Activated T-cell treated with anti-CD3 and anti-CD28 coated beads, Interleukin-2, amount 50 U/mL, for 24 hours (primary cell): ENCODE measurements around the gene CFP.

Source experiments
- DNase-seq: peaks from one replicate; pipeline ENCODE4 v3.0.0-alpha.2; 2020
- H3K27ac Mint-ChIP-seq: 2 replicates; pipeline ENCODE4 v1.8.0; 2020; ENCODE audit warnings: mild to moderate bottlenecking, mixed read lengths
- H3K27me3 Mint-ChIP-seq: 2 replicates; pipeline ENCODE4 v1.8.0; 2020; ENCODE audit warnings: mixed read lengths
- H3K36me3 Mint-ChIP-seq: 2 replicates; pipeline ENCODE4 v1.8.0; 2020; ENCODE audit warnings: low read depth, mixed read lengths
- H3K4me1 Mint-ChIP-seq: 2 replicates; pipeline ENCODE4 v1.8.0; 2020; ENCODE audit warnings: low read depth, mixed read lengths
- H3K4me3 Mint-ChIP-seq: 2 replicates; pipeline ENCODE4 v1.8.0; 2020; ENCODE audit warnings: mild to moderate bottlenecking, moderate library complexity, mixed read lengths
- H3K9me3 Mint-ChIP-seq: 2 replicates; pipeline ENCODE4 v1.8.0; 2020; ENCODE audit warnings: mixed read lengths

CFP gene

GRCh38 chrX:47597222-47597621, 32.5 kb downstream of the CFP start:
- peaks cover 15% of the 10 kb centered on the region for H3K9me3 Mint-ChIP-seq
- peaks cover 17% of the 10 kb centered on the region for H3K4me1 Mint-ChIP-seq
- H3K27ac Mint-ChIP-seq = no peak overlapping the region
- peaks cover 7% of the 10 kb centered on the region for H3K27me3 Mint-ChIP-seq
- no peak for DNase-seq
- H3K36me3 Mint-ChIP-seq = no peaks in the 10 kb centered on the region
- H3K4me3 Mint-ChIP-seq = no peak overlapping the region

- H3K4me3 Mint-ChIP-seq = no peak overlapping the region
- H3K9me3 Mint-ChIP-seq = peaks cover 15% of the 10 kb centered on the region
- H3K27me3 Mint-ChIP-seq = peaks cover 7% of the 10 kb centered on the region
- H3K4me1 Mint-ChIP-seq = peaks cover 17% of the 10 kb centered on the region
- DNase-seq = no peak
- H3K27ac Mint-ChIP-seq = peak overlapping the region; percentile 46
- no peaks in the 10 kb centered on the region for H3K36me3 Mint-ChIP-seq
Observed at GRCh38 chrX:47596256-47596655, 33.5 kb downstream of the CFP start.

GRCh38 chrX:47595716-47596251, 33.9 kb downstream of the CFP start:
- no peak for DNase-seq
- Mint-ChIP-seq H3K27me3 (peaks cover 7% of the 10 kb centered on the region), H3K4me1 (peaks cover 17% of the 10 kb centered on the region), H3K36me3 (no peaks in the 10 kb centered on the region), H3K4me3 (no peak overlapping the region), H3K9me3 (peaks cover 15% of the 10 kb centered on the region), H3K27ac (peak overlapping the region; percentile 46)

- H3K27ac Mint-ChIP-seq = no peak overlapping the region
- peaks cover 7% of the 10 kb centered on the region for H3K27me3 Mint-ChIP-seq
- no peak overlapping the region for H3K4me3 Mint-ChIP-seq
- peaks cover 17% of the 10 kb centered on the region for H3K4me1 Mint-ChIP-seq
- H3K9me3 Mint-ChIP-seq = peaks cover 10% of the 10 kb centered on the region
- no peaks in the 10 kb centered on the region for H3K36me3 Mint-ChIP-seq
- DNase-seq = no peak
Observed at GRCh38 chrX:47593522-47593921, 36.2 kb downstream of the CFP start.

- no peak for DNase-seq
- Mint-ChIP-seq H3K4me3 (no peak overlapping the region), H3K27ac (no peak overlapping the region), H3K9me3 (no peaks in the 10 kb centered on the region), H3K36me3 (no peaks in the 10 kb centered on the region), H3K4me1 (peaks cover 13% of the 10 kb centered on the region), H3K27me3 (peaks cover 10% of the 10 kb centered on the region)
Observed at GRCh38 chrX:47590984-47591383, 38.7 kb downstream of the CFP start.

- no peaks in the 10 kb centered on the region for H3K9me3 Mint-ChIP-seq
- H3K36me3 Mint-ChIP-seq = no peaks in the 10 kb centered on the region
- no peak for DNase-seq
- no peak overlapping the region for H3K27ac Mint-ChIP-seq
- H3K4me3 Mint-ChIP-seq = no peak overlapping the region
- H3K27me3 Mint-ChIP-seq = peaks cover 21% of the 10 kb centered on the region
- H3K4me1 Mint-ChIP-seq = peaks cover 15% of the 10 kb centered on the region
Observed at GRCh38 chrX:47587906-47588735, 41.6 kb downstream of the CFP start.

- Mint-ChIP-seq H3K36me3 (no peaks in the 10 kb centered on the region), H3K4me3 (no peak overlapping the region), H3K9me3 (no peaks in the 10 kb centered on the region), H3K27ac (no peak overlapping the region), H3K27me3 (peaks cover 21% of the 10 kb centered on the region), H3K4me1 (peaks cover 15% of the 10 kb centered on the region)
- no peak for DNase-seq
Observed at GRCh38 chrX:47587091-47587891, 42.4 kb downstream of the CFP start.

GRCh38 chrX:47586043-47586787, 43.5 kb downstream of the CFP start:
- no peak overlapping the region for H3K4me3 Mint-ChIP-seq
- no peak overlapping the region for H3K27ac Mint-ChIP-seq

GRCh38 chrX:47585273-47585672, 44.5 kb downstream of the CFP start:
- Mint-ChIP-seq H3K9me3 (no peaks in the 10 kb centered on the region), H3K27me3 (peaks cover 21% of the 10 kb centered on the region), H3K4me1 (peaks cover 28% of the 10 kb centered on the region), H3K27ac (no peak overlapping the region), H3K4me3 (no peak overlapping the region), H3K36me3 (no peaks in the 10 kb centered on the region)
- DNase-seq = no peak

More at GRCh38 chrX:47586043-47586787, 43.5 kb downstream of the CFP start:
- Mint-ChIP-seq H3K9me3 (no peaks in the 10 kb centered on the region), H3K4me1 (peaks cover 24% of the 10 kb centered on the region), H3K36me3 (no peaks in the 10 kb centered on the region), H3K27me3 (peaks cover 21% of the 10 kb centered on the region)
- DNase-seq = no peak

GRCh38 chrX:47584714-47585113, 45.0 kb downstream of the CFP start:
- no peak overlapping the region for H3K27ac Mint-ChIP-seq
- H3K36me3 Mint-ChIP-seq = no peaks in the 10 kb centered on the region
- H3K27me3 Mint-ChIP-seq = peaks cover 21% of the 10 kb centered on the region
- DNase-seq = no peak
- H3K4me3 Mint-ChIP-seq = no peak overlapping the region
- H3K9me3 Mint-ChIP-seq = no peaks in the 10 kb centered on the region
- H3K4me1 Mint-ChIP-seq = peaks cover 31% of the 10 kb centered on the region

- no peaks in the 10 kb centered on the region for H3K9me3 Mint-ChIP-seq
- H3K27ac Mint-ChIP-seq = no peak overlapping the region
Observed at GRCh38 chrX:47583240-47583861, 46.4 kb downstream of the CFP start.

GRCh38 chrX:47581731-47582647, 47.7 kb downstream of the CFP start, which contains the start of gene TIMP1:
Gene TIMP1, plus strand, starts transcription at chrX:47582436. Its CDS starts 980 bp downstream, at chrX:47583416.
- Mint-ChIP-seq H3K4me3 (peak within 1 kb of the TSS; percentile 31), H3K27me3 (peaks cover 35% of the 10 kb centered on the region), H3K4me1 (peaks cover 44% of the 10 kb centered on the region), H3K9me3 (no peaks in the 10 kb centered on the region), H3K36me3 (no peaks in the 10 kb centered on the region), H3K27ac (peak within 1 kb of the TSS; percentile 50)
- peak; percentile 82 for DNase-seq

More at GRCh38 chrX:47583240-47583861, 46.4 kb downstream of the CFP start:
- Mint-ChIP-seq H3K4me3 (peak overlapping the region; percentile 19), H3K27me3 (peaks cover 29% of the 10 kb centered on the region), H3K36me3 (no peaks in the 10 kb centered on the region), H3K4me1 (peaks cover 40% of the 10 kb centered on the region)
- DNase-seq = no peak

- no peak for DNase-seq
- Mint-ChIP-seq H3K4me3 (no peak overlapping the region), H3K36me3 (no peaks in the 10 kb centered on the region), H3K27me3 (peaks cover 37% of the 10 kb centered on the region), H3K27ac (no peak overlapping the region), H3K4me1 (peaks cover 39% of the 10 kb centered on the region), H3K9me3 (no peaks in the 10 kb centered on the region)
Observed at GRCh38 chrX:47579537-47579936, 50.2 kb downstream of the CFP start.
